Fibroblast of lung (primary cell): ENCODE measurements around the gene ZNF79.

Experiments used
- CTCF ChIP-seq, 2 donors: IDR thresholded peaks in 1 of 2; conservative IDR thresholded peaks in 1 of 2; 1 replicate in 1 of 2; 2 replicates in 1 of 2; pipeline ENCODE4 v1.5.1; 2011 to 2012; ENCODE audit warnings: low read length in 2 of 2, control low read depth in 1 of 2, inconsistent platforms in 1 of 2, low read depth in 1 of 2, mild to moderate bottlenecking in 1 of 2
- EZH2 ChIP-seq: IDR thresholded peaks from 2 replicates; pipeline ENCODE4 v1.5.1; 2012; ENCODE audit warnings: low read length, control low read depth, mild to moderate bottlenecking; ENCODE audit errors: missing control alignments

GRCh38 chr9:127380479-127380878, 43.7 kb upstream of the ZNF79 start:
- no peak for TF ChIP-seq CTCF (conservative IDR thresholded peaks at IDR 0.05 in 1 of 2, IDR thresholded peaks at IDR 0.05 in 1 of 2; ENCODE audit: low read depth in 1 of 2, low read length in 2 of 2)
- no peak for TF ChIP-seq EZH2
